Ectodermal cell (in vitro differentiated cells): Measurements from ENCODE around the gene DMXL1.
A peak's percentile ranks its signal among the peaks of the same experiment; 100 is the strongest.
"Not testable (repeated sequence)": the region's sequence is repeated elsewhere in the genome, so short reads cannot be mapped to it uniquely, and the experiment has no call there.

Experiments
- H3K27ac ChIP-seq: 2 replicates; pipeline ENCODE4 v1.7.0; 2013; ENCODE audit warnings: mild to moderate bottlenecking, low read depth, low read length; ENCODE audit not compliant: insufficient read depth, poor library complexity, severe bottlenecking
- H3K27me3 ChIP-seq: 2 replicates; pipeline ENCODE4 v1.7.0; 2013; ENCODE audit warnings: mild to moderate bottlenecking, low read length; ENCODE audit not compliant: insufficient read depth, control insufficient read depth, poor library complexity, severe bottlenecking
- H3K36me3 ChIP-seq: one replicate; pipeline ENCODE4 v1.7.0; 2013; ENCODE audit warnings: low read length; ENCODE audit not compliant: control insufficient read depth, insufficient read depth
- H3K4me1 ChIP-seq: one replicate; pipeline ENCODE4 v1.7.0; 2013; ENCODE audit warnings: low read length; ENCODE audit not compliant: control insufficient read depth, insufficient read depth
- H3K4me3 ChIP-seq: 2 replicates; pipeline ENCODE4 v1.7.0; 2013; ENCODE audit warnings: low read depth, low read length, control low read depth; ENCODE audit not compliant: insufficient read depth
- H3K9me3 ChIP-seq: 2 replicates; pipeline ENCODE4 v1.7.0; 2013; ENCODE audit warnings: mild to moderate bottlenecking, low read length, moderate library complexity; ENCODE audit not compliant: control insufficient read depth
- WGBS, 2 experiments: methylation state at CpG; one replicate each; pipeline ENCODE4 v1.1.7; 2013; ENCODE audit warnings: missing lambda C conversion rate in 2 of 2; 5-methylcytosine and 5-hydroxymethylcytosine counted together

Gene DMXL1

DNA sequence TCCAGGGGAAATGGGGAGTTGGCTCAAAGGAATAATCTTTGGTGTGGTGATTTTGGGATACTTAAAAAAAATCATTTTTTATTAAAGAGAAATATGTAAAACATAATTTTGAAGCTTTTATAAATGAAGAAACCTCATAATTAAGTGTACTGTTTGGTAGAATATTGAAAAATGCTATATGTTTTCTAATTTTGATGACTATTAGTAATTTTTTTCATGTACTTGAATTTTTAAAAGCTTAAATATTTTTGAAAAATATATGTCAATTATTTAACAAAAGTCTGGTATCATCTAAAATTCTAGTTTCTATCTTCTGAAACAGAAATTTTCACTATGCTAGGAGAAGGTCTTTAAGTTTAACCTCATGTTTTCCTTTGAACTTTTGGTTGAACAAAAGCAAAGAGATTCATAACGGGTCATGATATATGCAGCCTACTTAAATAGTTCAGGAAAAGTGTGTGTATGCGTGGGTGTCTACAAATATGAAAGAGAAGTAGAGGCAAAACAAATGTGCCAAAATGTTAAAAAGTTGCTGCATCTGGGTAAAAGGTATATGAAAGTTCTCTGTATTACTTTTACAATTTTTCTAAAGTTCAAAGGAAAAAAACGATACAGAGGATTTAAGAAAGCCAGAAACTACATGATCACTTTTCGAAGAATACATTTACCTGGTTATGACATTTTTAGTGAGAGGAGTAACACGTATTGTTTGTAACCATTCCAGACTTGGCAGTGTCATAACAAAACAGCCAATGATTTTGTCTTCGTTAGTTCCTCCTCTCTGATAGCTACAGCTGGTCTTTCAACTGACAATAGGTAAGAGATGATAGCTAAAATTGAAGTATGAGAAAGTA lies 167.6 kb downstream of the DMXL1 start:
- no peak overlapping the region for H3K27ac ChIP-seq
- no peaks in the 10 kb centered on the region for H3K36me3 ChIP-seq
- H3K27me3 ChIP-seq, result no peaks in the 10 kb centered on the region
- no peak overlapping the region for H3K4me3 ChIP-seq
- WGBS, 2 experiments, result 95 to 97% methylated on average over 6 of the region's 6 CpGs
- no peaks in the 10 kb centered on the region for H3K4me1 ChIP-seq
- no peaks in the 10 kb centered on the region for H3K9me3 ChIP-seq

DNA sequence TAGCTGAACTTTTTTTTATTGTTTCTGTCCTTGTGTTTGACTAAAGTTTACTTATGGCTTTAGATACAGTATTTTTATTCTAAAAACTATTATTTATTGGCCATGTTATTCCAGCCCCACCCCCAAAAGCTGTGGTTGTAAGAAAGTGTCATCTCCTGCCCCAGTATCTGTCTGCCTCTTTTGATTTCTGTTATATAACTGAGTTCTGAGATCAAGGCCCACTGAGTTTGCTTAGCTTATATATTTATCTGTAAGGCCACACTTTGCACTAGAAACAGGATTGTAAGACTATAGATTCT lies 168.2 kb downstream of the DMXL1 start:
- no peaks in the 10 kb centered on the region for H3K27me3 ChIP-seq

DNA sequence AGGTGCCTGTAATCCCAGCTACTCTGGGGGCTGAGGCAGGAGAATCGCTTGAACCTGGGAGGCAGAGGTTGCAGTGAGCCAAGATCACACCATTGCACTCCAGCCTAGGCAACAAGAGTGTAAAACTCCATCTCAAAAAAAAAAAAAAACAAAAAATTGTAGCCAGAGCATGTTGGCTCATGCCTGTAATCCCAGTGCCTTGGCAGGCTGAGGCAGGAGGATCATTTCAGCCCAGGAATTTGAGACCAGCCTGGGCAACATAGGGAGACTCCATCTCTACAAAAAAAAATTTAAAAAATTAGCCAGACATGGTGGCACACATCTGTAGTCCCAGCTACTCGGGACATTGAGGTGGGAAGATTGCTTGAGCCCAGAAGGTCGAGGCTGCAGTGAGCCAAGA lies 168.9 kb downstream of the DMXL1 start:
- H3K9me3 ChIP-seq, H3K36me3 ChIP-seq, H3K27ac ChIP-seq, H3K4me1 ChIP-seq, H3K27me3 ChIP-seq, H3K4me3 ChIP-seq: not testable (repeated sequence)
- WGBS, 2 experiments, result 90 to 93% methylated on average over 3 of the region's 3 CpGs

More for the DNA sequence above, 168.2 kb downstream of the DMXL1 start:
- Histone ChIP-seq H3K4me1 (no peaks in the 10 kb centered on the region), H3K36me3 (no peaks in the 10 kb centered on the region), H3K27ac (no peak overlapping the region), H3K4me3 (no peak overlapping the region), H3K9me3 (no peaks in the 10 kb centered on the region)

DNA sequence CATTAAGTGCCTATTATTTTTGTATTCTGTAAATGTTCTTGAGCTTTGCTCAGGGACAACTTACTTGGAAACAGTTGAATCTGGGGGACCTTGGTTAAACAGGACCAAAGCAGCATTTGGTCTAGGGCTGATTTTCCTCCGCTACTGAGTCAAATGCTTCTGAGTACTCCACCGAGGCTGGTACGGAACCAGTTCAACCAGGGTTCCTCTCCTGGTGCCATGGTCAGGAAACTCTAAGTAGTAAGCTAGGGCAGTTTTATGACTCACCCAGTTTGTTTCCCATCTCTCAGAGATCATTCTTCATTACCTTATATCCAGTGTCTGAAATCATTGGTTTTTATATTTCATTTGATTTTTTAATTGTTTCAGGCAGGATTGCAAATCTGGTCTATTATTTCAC lies 173.0 kb downstream of the DMXL1 start:
- Histone ChIP-seq H3K36me3 (no peaks in the 10 kb centered on the region), H3K27me3 (no peaks in the 10 kb centered on the region), H3K27ac (no peak overlapping the region), H3K9me3 (no peaks in the 10 kb centered on the region), H3K4me3 (no peak overlapping the region), H3K4me1 (no peaks in the 10 kb centered on the region)
- WGBS, 2 experiments, result 86 to 94% methylated on average over 3 of the region's 3 CpGs

DNA sequence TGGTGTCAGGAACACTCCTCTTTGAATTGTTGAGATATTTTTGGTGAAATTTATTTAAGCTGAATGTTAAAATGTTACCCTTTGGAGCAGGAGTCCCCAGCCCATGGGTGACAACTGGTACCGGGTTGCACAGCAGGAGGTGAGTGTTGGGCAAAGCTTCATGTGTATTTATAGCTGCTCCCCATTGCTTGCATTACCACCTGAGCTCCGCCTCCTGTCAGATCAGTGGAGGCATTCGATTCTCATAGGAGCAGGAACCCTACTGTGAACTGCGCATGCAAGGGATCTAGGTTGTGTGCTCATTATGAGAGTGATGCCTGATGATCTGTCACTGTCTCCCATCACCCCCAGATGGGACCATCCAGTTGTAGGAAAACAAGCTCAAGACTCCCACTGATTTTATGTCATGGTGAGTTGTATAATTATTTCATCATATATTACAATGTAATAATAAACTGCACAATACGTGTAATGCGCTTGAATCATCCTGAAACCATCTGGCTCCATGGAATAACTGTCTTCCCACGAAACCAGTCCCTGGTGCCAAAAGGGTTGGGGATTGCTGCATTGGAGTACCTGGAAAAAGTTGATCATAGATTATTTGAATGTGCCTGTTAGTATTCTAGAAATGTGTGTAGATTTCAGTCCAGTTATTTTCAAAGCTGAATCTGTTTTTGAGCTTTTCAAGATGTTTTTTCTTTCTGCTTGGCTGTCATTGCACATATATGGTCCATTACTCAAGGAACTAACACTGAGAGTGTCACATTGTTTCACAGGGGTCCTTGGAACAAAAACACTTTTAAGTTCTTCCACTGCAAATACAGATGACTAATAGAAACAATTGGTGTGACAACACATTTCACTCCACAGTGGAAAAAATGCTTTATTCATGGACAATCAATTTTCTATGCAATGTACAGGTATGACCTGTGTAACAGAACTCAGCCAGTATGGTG lies 180.3 kb downstream of the DMXL1 start:
- Histone ChIP-seq H3K4me3 (no peak overlapping the region), H3K36me3 (no peaks in the 10 kb centered on the region), H3K4me1 (no peaks in the 10 kb centered on the region), H3K27me3 (no peaks in the 10 kb centered on the region), H3K9me3 (no peaks in the 10 kb centered on the region), H3K27ac (no peak overlapping the region)
- 88 to 90% methylated on average over 7 of the region's 7 CpGs for WGBS, 2 experiments

DNA sequence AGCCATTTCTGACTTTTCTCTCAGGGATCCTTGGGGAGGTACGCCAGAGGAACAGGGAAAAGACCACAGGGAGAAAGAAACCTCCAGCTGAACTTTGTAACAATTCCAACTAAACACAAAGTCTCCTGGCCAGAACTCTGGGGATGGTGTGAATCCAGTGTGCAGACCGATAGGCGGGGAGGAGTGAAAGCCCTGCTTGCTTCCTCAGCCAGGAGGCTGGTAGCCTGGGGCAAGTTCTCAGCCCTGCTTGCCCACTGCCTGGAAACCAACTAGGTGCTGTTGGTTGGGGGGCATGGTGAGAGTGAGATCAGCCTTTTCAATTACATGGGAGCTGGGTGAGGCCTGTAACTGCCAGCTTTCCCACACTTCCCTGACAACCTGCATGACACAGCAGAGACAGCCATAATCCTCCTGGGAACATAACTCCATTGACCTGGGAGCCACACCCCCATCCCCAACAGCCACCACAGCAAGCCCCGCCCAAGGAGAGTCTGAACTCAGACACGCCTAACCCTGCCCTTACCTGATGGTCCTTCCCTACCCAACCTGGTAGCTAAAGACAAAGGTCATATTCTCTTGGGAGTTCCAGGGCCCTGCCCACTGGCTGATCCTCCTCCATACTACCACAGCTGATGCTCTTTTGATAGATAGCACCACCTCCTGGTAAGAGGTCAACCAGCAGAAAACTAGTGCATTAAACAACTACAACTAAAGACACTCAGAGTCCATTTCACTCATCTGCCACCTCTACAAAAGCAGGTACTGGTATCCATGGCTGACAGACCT lies 184.9 kb downstream of the DMXL1 start:
- WGBS, 2 experiments, result 92 to 97% methylated on average over 5 of the region's 5 CpGs
- Histone ChIP-seq H3K27me3 (no peaks in the 10 kb centered on the region), H3K4me1 (no peaks in the 10 kb centered on the region), H3K9me3 (no peaks in the 10 kb centered on the region), H3K27ac (no peak overlapping the region), H3K36me3 (no peaks in the 10 kb centered on the region), H3K4me3 (no peak overlapping the region)

DNA sequence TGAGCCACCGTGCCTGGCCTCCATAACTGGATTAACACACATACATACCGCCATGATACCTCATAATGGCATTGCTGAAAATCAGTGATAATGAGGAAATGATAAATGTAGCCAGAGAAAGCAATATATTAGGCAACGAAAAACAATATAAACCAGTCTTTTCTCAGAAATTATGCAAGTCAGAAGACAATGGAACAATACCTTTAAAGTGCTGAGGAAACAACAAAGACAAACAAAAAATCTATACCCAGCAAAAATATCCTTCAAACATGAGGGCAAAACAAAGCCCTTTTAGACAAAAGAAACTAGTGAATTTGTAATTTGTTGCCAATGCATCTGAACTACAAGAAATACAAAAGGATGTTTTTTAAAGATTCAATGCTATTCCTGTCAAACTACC lies 186.7 kb downstream of the DMXL1 start:
- Histone ChIP-seq H3K27me3 (no peaks in the 10 kb centered on the region), H3K4me1 (no peaks in the 10 kb centered on the region), H3K9me3 (no peaks in the 10 kb centered on the region), H3K36me3 (no peaks in the 10 kb centered on the region), H3K27ac (no peak overlapping the region), H3K4me3 (no peak overlapping the region)
- 89 to 100% methylated on average over 2 to 3 of the region's 3 CpGs for WGBS, 2 experiments

DNA sequence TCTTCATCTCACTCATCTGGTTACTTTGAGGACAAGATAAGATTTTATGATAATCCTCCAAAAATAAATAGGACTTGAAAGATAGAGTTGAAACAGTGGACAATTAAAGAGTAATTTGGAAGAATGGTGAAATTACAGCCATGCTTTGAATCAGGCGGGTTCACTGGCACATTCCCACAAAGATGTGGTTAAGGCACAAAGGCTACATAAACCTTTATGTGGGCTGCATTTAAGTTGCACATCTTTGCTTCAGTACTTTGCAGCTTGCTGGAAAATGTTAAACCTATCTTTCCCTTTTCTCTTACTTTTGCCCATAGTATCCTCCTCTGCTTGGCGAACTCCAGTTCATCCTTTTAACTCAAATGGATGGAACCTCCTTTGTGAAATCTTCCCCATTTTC lies 192.8 kb downstream of the DMXL1 start:
- no peaks in the 10 kb centered on the region for H3K4me1 ChIP-seq
- H3K9me3 ChIP-seq, result no peaks in the 10 kb centered on the region
- H3K4me3 ChIP-seq, result no peak overlapping the region
- H3K36me3 ChIP-seq, result no peaks in the 10 kb centered on the region
- H3K27me3 ChIP-seq, result no peaks in the 10 kb centered on the region
- 89 to 91% methylated on average over 2 of the region's 2 CpGs for WGBS, 2 experiments
- no peak overlapping the region for H3K27ac ChIP-seq

DNA sequence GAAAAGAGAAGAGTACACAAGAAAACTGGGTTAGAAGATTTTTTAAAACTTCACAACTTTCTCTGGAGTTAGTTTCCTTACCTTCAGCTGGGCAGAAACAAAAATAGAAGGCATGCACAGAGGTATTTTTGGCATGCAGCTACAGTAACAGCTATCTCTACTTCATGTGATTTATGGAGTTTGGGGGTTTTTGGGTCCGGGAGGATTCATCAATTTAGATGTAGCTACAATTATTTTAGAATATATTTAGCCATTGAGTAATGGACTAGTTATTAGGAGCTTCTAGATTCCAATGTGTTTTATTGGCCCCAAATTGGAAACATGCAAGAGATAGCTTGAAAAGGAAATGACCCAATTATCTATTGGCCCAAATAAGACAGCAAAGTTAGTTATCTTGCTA lies 193.3 kb downstream of the DMXL1 start:
- Histone ChIP-seq H3K27me3 (no peaks in the 10 kb centered on the region), H3K27ac (no peak overlapping the region), H3K4me1 (no peaks in the 10 kb centered on the region), H3K9me3 (no peaks in the 10 kb centered on the region), H3K4me3 (no peak overlapping the region), H3K36me3 (no peaks in the 10 kb centered on the region)
- 0% methylated on average over 1 of the region's 1 CpG; no CpG with 5 or more reads in 1 of the 2 experiments for WGBS, 2 experiments

DNA sequence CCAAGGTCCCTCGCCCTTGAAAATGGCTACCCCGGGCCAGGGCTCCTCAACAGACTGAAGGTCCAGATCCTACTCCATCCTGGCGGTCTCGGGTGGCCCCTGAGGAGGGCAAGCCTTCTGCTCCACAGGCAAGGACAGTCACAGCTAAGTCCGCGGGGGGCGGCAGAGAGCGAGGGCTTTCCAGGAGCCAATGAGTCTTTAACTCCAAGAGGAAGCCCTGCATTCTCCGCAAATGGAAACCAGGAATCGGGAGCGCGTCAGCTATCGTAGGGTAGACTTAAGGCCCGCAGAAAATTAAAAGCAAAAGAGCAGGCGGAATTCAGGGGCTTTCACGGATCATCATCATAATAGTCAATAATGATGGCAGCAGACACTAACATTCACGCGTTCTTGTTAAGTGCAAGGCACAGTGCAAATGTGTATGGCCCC lies 197.1 kb downstream of the DMXL1 start:
- H3K9me3 ChIP-seq, result no peaks in the 10 kb centered on the region
- no peaks in the 10 kb centered on the region for H3K27me3 ChIP-seq
- H3K4me3 ChIP-seq, result peak overlapping the region; percentile 77
- peak overlapping the region; percentile 44 for H3K27ac ChIP-seq
- peaks cover 5% of the 10 kb centered on the region for H3K4me1 ChIP-seq
- H3K36me3 ChIP-seq, result no peaks in the 10 kb centered on the region
- 20 to 23% methylated on average over 18 of the region's 18 CpGs for WGBS, 2 experiments
